ENCODE measurements around the gene ASIP.
"Not testable (repeated sequence)": the region's sequence is repeated elsewhere in the genome, so short reads cannot be mapped to it uniquely, and the experiment has no call there.

Gene ASIP

GRCh38 chr20:34242015-34242414, 792 bp downstream of the ASIP start:
- 60 to 79% methylated on average over 1 to 2 of the region's 4 CpGs for WGBS, 2 experiments (ENCODE audit: insufficient coverage in 2 of 2)
- not testable (repeated sequence) for H3K27ac ChIP-seq (ENCODE audit: low read depth, low read length, severe bottlenecking); H3K4me1 ChIP-seq (ENCODE audit: control insufficient read depth, insufficient read depth, low read length, poor library complexity, severe bottlenecking); H3K36me3 ChIP-seq (ENCODE audit: control insufficient read depth, insufficient read depth, low read length); H3K4me3 ChIP-seq (ENCODE audit: extremely low read depth, insufficient read depth, low read length, poor library complexity, severe bottlenecking); H3K9me3 ChIP-seq (ENCODE audit: control insufficient read depth, low read length)

- 100% methylated on average over 1 of the region's 1 CpG; no CpG with 5 or more reads in 1 of the 2 experiments for WGBS, 2 experiments (ENCODE audit: insufficient coverage in 2 of 2)
Measured at GRCh38 chr20:34242879-34243278, 1.7 kb downstream of the ASIP start.

DNA sequence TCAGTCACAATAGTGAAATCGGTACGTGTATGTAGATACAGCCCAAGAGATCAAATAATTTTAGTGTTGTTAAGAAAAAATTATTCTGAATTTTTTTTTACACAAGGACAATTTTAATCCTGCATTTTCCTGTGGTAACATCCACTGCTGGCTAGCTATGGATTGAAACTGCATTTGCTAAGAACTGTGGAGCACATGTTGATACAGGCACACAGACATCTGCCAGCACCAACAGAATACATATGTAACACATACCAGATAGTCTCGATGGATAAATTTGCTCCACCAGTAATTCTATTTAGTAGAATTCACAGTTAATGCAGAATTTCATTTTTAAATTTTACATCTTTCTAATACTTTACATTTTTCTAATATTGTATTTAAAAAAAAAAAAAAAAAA, 2.2 kb downstream of the ASIP start:
- no peak overlapping the region for H3K27ac ChIP-seq (ENCODE audit: low read depth, low read length, severe bottlenecking)
- H3K4me3 ChIP-seq (ENCODE audit: extremely low read depth, insufficient read depth, low read length, poor library complexity, severe bottlenecking), result no peak overlapping the region
- H3K9me3 ChIP-seq (ENCODE audit: control insufficient read depth, low read length), result no peaks in the 10 kb centered on the region
- H3K4me1 ChIP-seq (ENCODE audit: control insufficient read depth, insufficient read depth, low read length, poor library complexity, severe bottlenecking), result no peaks in the 10 kb centered on the region
- no CpG with 5 or more reads among the region's 3 CpGs for WGBS, 2 experiments (ENCODE audit: insufficient coverage in 2 of 2)
- H3K36me3 ChIP-seq (ENCODE audit: control insufficient read depth, insufficient read depth, low read length), result no peaks in the 10 kb centered on the region

More at GRCh38 chr20:34242879-34243278, 1.7 kb downstream of the ASIP start:
- Histone ChIP-seq H3K4me3 (ENCODE audit: extremely low read depth, insufficient read depth, low read length, poor library complexity, severe bottlenecking) (no peak overlapping the region), H3K27ac (ENCODE audit: low read depth, low read length, severe bottlenecking) (no peak overlapping the region), H3K9me3 (ENCODE audit: control insufficient read depth, low read length) (peaks cover under 1% of the 10 kb centered on the region), H3K36me3 (ENCODE audit: control insufficient read depth, insufficient read depth, low read length) (no peaks in the 10 kb centered on the region), H3K4me1 (ENCODE audit: control insufficient read depth, insufficient read depth, low read length, poor library complexity, severe bottlenecking) (no peaks in the 10 kb centered on the region)

- WGBS, 2 experiments (ENCODE audit: insufficient coverage in 2 of 2), result 100% methylated on average over 1 of the region's 2 CpGs
- Histone ChIP-seq H3K4me1 (ENCODE audit: control insufficient read depth, insufficient read depth, low read length, poor library complexity, severe bottlenecking) (no peaks in the 10 kb centered on the region), H3K4me3 (ENCODE audit: extremely low read depth, insufficient read depth, low read length, poor library complexity, severe bottlenecking) (no peak overlapping the region)
Measured at GRCh38 chr20:34246126-34246626, 5.0 kb downstream of the ASIP start.

DNA sequence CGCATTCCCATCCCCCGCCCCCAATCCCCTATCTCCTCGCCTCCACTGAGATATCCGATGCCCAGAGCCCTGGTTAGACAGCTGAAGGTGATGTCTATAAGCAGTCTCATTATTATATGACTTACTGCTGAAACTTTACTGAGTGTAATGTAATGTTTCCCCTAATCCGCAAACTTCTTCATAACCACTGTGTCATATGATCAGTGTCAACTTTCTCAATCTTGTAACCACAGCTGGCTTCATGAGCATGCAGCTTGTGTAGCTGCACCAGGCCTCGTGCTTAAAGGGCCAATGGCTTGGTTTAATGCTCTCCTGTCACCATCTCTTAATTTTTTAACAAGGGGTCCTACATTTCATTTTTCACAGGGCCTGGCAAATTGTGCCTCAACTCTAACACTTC, 8.1 kb downstream of the ASIP start:
- Histone ChIP-seq H3K4me3 (ENCODE audit: extremely low read depth, insufficient read depth, low read length, poor library complexity, severe bottlenecking) (no peak overlapping the region), H3K9me3 (ENCODE audit: control insufficient read depth, low read length) (peaks cover 6% of the 10 kb centered on the region), H3K36me3 (ENCODE audit: control insufficient read depth, insufficient read depth, low read length) (no peaks in the 10 kb centered on the region), H3K4me1 (ENCODE audit: control insufficient read depth, insufficient read depth, low read length, poor library complexity, severe bottlenecking) (no peaks in the 10 kb centered on the region), H3K27ac (ENCODE audit: low read depth, low read length, severe bottlenecking) (no peak overlapping the region)
- 85 to 92% methylated on average over 1 of the region's 6 CpGs for WGBS, 2 experiments (ENCODE audit: insufficient coverage in 2 of 2)

More at GRCh38 chr20:34246126-34246626, 5.0 kb downstream of the ASIP start:
- H3K27ac ChIP-seq (ENCODE audit: low read depth, low read length, severe bottlenecking), result no peak overlapping the region
- no peaks in the 10 kb centered on the region for H3K36me3 ChIP-seq (ENCODE audit: control insufficient read depth, insufficient read depth, low read length)
- H3K9me3 ChIP-seq (ENCODE audit: control insufficient read depth, low read length), result no peaks in the 10 kb centered on the region

DNA sequence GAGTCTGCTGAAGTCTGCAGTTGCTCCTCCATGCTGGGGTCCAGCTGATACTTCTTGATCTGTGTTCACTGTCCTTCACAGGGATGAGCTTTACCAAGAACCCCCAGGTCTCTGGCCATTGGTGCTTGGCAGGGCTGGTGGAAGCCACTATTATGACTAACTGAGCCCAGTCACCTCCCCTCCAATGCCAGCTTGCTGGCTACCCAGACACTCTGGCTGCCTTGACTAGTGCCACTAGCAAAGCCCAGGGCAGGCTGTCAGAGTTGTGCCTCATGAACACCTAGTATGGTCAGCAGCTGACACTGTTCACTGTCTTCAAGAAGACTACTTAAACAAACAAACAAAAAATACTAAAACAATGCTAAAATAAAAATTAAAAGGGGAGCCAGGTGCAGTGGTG, 8.8 kb downstream of the ASIP start:
- no peaks in the 10 kb centered on the region for H3K4me1 ChIP-seq (ENCODE audit: control insufficient read depth, insufficient read depth, low read length, poor library complexity, severe bottlenecking)
- peaks cover 6% of the 10 kb centered on the region for H3K9me3 ChIP-seq (ENCODE audit: control insufficient read depth, low read length)
- H3K36me3 ChIP-seq (ENCODE audit: control insufficient read depth, insufficient read depth, low read length), result no peaks in the 10 kb centered on the region
- H3K4me3 ChIP-seq (ENCODE audit: extremely low read depth, insufficient read depth, low read length, poor library complexity, severe bottlenecking), result no peak overlapping the region
- peak overlapping the region; percentile 2 for H3K27ac ChIP-seq (ENCODE audit: low read depth, low read length, severe bottlenecking)

GRCh38 chr20:34251619-34252018, 10.4 kb downstream of the ASIP start:
- peak overlapping the region; percentile 59 for H3K27ac ChIP-seq (ENCODE audit: low read depth, low read length, severe bottlenecking)
- peaks cover 6% of the 10 kb centered on the region for H3K9me3 ChIP-seq (ENCODE audit: control insufficient read depth, low read length)
- H3K4me3 ChIP-seq (ENCODE audit: extremely low read depth, insufficient read depth, low read length, poor library complexity, severe bottlenecking), result no peak overlapping the region
- no peaks in the 10 kb centered on the region for H3K4me1 ChIP-seq (ENCODE audit: control insufficient read depth, insufficient read depth, low read length, poor library complexity, severe bottlenecking)
- WGBS, 2 experiments (ENCODE audit: insufficient coverage in 2 of 2), result no CpG with 5 or more reads among the region's 2 CpGs
- H3K36me3 ChIP-seq (ENCODE audit: control insufficient read depth, insufficient read depth, low read length), result no peaks in the 10 kb centered on the region

DNA sequence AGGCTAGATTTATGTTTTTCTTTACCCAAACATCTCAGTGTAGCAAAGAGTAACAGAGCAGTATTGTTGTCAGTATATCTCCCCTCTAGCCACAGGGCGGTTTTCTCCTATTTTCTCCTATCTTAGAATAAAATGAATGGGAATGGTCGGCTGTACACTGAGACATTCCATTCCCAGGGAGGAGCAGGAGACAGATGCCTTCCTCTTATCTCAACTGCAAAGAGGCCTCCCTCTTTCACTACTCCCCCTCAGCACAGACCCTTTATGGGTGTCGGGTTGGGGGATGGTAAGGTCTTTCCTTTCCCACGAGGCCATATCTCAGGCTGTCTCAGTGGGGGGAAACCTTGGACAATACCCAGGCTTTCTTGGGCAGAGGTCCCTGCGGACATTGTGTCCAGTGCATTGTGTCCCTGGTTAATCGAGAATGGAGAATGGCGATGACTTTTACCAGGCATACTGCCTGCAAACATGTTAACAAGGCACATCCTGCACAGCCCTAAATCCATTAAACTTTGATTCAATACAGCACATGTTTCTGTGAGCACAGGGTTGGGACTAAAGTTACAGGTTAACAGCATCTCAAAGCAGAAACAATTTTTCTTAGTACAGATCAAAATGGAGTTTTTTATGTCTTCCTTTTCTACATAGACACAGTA, 11.3 kb downstream of the ASIP start:
- H3K4me3 ChIP-seq (ENCODE audit: extremely low read depth, insufficient read depth, low read length, poor library complexity, severe bottlenecking); H3K4me1 ChIP-seq (ENCODE audit: control insufficient read depth, insufficient read depth, low read length, poor library complexity, severe bottlenecking); H3K36me3 ChIP-seq (ENCODE audit: control insufficient read depth, insufficient read depth, low read length); H3K9me3 ChIP-seq (ENCODE audit: control insufficient read depth, low read length): not testable (repeated sequence)
- 82 to 100% methylated on average over 2 to 3 of the region's 7 CpGs for WGBS, 2 experiments (ENCODE audit: insufficient coverage in 2 of 2)
- H3K27ac ChIP-seq (ENCODE audit: low read depth, low read length, severe bottlenecking), result peak overlapping the region; percentile 59

GRCh38 chr20:34254979-34255378, 13.8 kb downstream of the ASIP start:
- Histone ChIP-seq H3K27ac (ENCODE audit: low read depth, low read length, severe bottlenecking) (no peak overlapping the region), H3K9me3 (ENCODE audit: control insufficient read depth, low read length) (peaks cover 6% of the 10 kb centered on the region), H3K4me3 (ENCODE audit: extremely low read depth, insufficient read depth, low read length, poor library complexity, severe bottlenecking) (no peak overlapping the region), H3K36me3 (ENCODE audit: control insufficient read depth, insufficient read depth, low read length) (no peaks in the 10 kb centered on the region), H3K4me1 (ENCODE audit: control insufficient read depth, insufficient read depth, low read length, poor library complexity, severe bottlenecking) (no peaks in the 10 kb centered on the region)
- 50 to 57% methylated on average over 1 of the region's 1 CpG for WGBS, 2 experiments (ENCODE audit: insufficient coverage in 2 of 2)

DNA sequence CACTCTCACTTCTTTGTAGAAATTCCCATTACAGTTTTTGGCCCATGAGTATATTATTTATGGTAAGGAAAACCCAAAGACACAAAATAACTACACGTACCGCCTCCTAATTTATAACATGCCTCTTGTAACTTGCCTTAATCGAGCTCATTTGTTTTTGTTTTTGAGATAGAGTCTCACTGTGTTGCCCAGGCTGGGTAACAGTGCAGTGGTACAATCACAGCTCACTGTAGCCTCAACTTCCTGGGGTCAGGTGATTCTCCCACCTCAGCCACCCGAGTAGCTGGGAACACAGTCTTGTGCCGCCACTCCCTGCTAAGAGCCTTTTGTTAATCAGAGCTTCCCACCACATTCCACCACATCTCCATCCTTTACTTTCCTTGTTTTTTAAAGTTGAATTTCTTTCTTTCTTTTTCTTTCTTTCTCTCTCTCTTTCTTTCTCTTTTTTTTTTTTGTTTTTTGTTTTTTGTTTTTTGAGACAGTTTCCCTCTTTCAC, 15.5 kb downstream of the ASIP start:
- H3K9me3 ChIP-seq (ENCODE audit: control insufficient read depth, low read length), result peaks cover 3% of the 10 kb centered on the region
- WGBS, 2 experiments (ENCODE audit: insufficient coverage in 2 of 2), result 52 to 66% methylated on average over 2 to 3 of the region's 5 CpGs
- H3K4me1 ChIP-seq (ENCODE audit: control insufficient read depth, insufficient read depth, low read length, poor library complexity, severe bottlenecking), result no peaks in the 10 kb centered on the region
- H3K36me3 ChIP-seq (ENCODE audit: control insufficient read depth, insufficient read depth, low read length), result no peaks in the 10 kb centered on the region
- no peak overlapping the region for H3K27ac ChIP-seq (ENCODE audit: low read depth, low read length, severe bottlenecking)
- no peak overlapping the region for H3K4me3 ChIP-seq (ENCODE audit: extremely low read depth, insufficient read depth, low read length, poor library complexity, severe bottlenecking)

DNA sequence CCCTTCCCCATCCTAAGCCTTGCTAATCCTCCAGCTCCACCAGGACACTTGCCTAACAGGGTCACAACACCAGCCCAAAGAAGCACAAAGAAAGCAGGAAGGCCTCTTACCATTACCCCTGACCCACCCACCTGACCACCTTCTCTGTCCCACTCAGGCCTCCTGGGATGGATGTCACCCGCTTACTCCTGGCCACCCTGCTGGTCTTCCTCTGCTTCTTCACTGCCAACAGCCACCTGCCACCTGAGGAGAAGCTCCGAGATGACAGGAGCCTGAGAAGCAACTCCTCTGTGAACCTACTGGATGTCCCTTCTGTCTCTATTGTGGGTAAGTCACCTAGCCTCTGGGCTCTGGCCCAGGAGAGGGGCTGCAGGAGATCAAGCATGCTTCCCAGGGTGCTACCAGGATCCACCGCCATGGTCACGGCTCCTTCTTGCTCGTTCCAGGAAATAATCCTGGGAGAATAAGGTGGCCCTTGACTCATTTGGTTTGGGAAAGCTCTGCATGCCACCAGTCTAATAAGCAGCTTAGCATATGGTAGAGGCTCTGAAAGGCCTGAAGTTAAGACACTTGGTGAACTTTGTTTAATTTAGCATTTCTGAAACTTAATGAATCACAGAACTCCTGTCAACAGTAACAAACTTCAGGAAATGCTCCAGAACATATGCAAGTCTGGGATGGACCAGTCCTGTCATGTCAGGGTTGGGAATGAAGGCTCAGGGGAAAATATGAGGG, 19.2 kb downstream of the ASIP start:
- Histone ChIP-seq H3K27ac (ENCODE audit: low read depth, low read length, severe bottlenecking) (no peak overlapping the region), H3K36me3 (ENCODE audit: control insufficient read depth, insufficient read depth, low read length) (no peaks in the 10 kb centered on the region), H3K9me3 (ENCODE audit: control insufficient read depth, low read length) (no peaks in the 10 kb centered on the region), H3K4me1 (ENCODE audit: control insufficient read depth, insufficient read depth, low read length, poor library complexity, severe bottlenecking) (peaks cover 10% of the 10 kb centered on the region), H3K4me3 (ENCODE audit: extremely low read depth, insufficient read depth, low read length, poor library complexity, severe bottlenecking) (no peak overlapping the region)
- WGBS, 2 experiments (ENCODE audit: insufficient coverage in 2 of 2), result 88 to 100% methylated on average over 4 of the region's 5 CpGs

Measured in mesodermal cell (in vitro differentiated cells).